ENCODE measurements around the gene MPG.
A peak's percentile ranks its signal among the peaks of the same experiment; 100 is the strongest.

The MPG gene

DNA sequence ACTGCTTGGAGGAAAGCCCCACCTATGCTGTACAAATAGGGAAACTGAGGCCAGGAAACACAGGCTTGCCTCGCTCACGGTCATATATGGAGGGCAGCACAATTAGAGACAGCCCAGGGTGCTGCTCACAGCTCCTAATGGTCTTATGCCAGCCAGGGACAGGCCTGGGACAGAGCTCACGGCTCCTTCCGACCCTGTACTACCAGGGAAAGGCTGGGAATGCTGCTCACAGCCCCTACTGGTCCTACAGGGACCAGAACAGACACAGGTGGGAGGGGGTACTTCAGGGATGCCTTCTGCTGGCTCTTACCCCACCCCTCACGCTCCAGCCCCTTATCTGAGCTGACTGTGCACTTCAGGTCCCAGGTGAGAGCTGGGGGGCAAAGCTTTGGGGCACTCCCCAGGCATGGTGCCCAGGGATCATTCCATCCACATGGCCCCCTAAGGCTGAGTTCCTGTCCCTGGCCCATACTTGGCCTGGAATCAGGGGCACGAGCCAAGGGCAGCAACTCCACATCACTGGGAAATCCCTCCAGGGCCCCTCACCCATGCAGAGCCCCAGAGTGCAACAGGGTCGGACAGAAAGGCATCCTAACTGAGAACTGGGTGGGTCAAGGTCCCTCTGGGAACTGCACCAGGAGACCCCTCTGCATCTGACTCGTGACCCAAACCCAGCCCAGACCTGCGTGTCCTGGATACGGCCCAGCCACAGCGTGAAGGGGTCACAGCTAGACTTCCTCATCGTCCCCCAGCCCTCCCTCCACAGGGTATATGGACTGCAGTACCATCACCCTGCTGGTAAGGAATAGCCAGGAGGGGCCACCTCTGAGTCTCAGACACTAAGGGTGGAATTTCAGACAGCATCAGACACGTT, 11.5 kb upstream of the MPG start:
- DNase-seq = no peak

DNA sequence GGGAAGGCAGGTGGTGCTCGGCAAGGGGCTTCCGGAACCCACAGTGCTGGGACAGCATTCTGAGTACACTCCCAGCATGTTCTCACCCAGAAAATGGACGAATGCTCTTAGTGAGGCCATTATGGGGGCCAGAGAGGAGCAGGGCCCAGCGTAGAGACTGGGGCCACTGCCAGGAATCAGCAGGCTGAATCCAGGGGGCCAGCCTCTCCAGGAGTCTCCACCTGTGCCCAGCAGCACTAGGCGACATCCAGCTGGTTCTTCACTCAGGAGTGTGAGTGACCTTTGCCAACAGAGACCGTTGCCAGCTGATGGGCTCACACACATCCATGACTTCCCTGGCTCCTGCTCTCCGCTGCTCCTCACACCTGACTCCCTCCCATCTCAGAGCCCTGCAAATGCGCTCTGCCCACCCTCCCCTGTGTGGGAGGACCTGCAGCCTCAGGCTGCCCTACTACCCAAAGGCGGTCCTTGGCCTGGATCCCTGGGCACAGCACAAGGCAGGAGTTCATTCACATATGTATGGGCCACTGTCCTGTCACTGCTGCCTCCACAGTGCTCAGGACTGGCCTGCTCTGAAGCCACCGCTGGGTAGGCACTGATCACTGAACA, 10.7 kb upstream of the MPG start:
- peak; percentile 74 for DNase-seq

DNA sequence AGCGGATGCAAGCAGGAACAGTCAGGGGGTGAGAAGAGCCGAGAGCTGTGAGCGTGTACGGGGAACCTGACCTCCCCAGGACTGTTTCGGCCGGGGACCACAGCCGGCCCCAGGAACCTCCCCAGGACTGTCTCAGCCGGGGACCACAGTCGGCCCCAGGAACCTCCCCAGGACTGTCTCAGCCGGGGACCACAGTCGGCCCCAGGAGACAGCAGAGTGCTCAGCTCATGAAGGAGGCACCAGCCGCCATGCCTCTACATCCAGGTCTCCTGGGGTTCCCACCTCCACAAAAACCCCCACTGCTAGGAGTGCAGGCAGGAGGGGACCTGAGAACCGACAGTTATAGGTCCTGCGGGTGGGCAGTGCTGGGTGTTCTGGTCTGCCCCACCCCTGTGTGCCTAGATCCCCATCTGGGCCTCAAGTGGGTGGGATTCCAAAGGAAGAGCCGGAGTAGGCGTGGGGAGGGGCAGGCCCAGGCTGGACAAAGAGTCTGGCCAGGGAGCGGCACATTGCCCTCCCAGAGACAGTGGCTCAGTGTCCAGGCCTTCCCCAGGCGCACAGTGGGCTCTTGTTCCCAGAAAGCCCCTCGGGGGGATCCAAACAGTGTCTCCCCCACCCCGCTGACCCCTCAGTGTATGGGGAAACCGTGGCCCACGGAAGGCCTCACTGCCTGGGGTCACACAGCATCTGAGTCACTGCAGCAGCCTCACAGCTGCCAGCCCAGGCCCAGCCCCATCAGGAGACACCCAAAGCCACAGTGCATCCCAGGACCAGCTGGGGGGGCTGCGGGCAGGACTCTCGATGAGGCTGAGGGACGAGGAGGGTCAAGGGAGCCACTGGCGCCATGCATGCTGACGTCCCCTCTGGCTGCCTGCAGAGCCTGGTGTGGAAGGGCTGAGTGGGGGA, 9.9 kb upstream of the MPG start:
- DNase-seq = no peak

DNA sequence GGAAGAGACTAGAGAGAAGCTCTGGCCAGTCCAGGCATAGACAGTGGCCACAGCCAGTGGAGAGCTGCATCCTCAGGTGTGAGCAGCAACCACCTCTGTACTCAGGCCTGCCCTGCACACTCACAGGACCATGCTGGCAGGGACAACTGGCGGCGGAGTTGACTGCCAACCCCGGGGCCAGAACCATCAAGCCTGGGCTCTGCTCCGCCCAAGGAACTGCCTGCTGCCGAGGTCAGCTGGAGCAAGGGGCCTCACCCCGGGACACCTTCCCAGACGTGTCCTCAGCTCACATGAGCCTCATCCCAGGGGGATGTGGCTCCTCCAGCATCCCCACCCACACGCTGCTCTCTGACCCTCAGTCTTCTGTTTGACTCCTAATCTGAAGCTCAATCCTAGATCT, 8.8 kb upstream of the MPG start:
- DNase-seq = no peak

DNA sequence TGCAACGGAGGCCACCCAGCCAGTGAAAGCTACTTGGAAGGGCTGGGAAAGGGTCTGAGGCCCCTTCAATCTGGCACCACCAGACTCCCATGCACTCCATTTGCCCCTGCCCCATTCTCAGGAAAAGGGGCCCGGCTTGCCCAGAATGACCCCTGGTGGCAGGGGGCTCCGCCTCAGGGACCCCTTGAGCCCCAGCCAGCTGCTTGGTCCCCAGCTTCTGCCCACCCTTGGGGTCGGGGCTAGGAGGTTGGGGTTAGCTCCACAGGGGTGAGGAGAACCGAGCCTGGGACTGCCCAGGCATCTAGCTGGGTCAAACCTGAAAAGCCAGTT, 6.8 kb upstream of the MPG start:
- no peak for DNase-seq

DNA sequence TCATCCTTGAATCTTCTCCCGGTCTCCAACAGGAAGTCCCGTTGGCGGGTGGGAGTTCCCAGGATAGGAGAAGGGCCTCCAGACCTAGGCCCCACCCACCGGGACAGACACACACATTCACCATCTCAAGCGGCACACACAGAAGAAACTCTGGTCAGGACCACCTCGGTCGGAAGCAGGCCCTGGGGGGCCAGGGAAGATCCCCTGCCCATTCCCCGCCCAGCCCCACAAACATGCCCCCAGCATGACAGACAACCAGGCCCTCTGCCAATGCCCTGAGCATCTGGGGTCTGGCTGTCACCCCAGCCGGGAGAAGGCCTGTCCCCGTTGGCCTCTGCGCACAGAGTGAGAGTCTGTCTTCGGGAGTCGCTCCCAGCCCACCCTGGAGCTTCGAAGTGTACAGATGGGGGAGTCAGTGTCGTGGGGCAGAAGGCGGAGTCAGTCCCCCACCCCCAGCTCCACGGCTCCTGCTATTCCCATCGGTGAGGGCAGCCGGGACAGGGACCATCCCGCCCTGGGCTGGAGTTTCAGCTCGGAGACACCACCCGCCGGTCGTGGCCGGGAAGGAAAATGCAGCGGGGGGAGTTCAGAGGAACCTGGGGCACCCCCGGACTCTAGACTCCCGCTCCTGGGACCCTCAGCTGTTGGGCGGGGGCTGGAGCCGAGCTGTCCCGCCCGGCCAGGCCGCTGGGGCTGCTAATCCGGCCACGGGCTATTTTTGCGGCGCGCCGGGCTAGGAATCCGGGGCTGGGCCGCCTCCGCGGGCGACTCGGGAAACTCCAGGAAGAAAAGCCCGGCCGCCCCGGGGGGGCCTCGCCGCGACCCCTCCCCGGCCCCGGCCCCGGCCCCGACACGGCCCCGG, 6.3 kb upstream of the MPG start:
- no peak for DNase-seq

DNA sequence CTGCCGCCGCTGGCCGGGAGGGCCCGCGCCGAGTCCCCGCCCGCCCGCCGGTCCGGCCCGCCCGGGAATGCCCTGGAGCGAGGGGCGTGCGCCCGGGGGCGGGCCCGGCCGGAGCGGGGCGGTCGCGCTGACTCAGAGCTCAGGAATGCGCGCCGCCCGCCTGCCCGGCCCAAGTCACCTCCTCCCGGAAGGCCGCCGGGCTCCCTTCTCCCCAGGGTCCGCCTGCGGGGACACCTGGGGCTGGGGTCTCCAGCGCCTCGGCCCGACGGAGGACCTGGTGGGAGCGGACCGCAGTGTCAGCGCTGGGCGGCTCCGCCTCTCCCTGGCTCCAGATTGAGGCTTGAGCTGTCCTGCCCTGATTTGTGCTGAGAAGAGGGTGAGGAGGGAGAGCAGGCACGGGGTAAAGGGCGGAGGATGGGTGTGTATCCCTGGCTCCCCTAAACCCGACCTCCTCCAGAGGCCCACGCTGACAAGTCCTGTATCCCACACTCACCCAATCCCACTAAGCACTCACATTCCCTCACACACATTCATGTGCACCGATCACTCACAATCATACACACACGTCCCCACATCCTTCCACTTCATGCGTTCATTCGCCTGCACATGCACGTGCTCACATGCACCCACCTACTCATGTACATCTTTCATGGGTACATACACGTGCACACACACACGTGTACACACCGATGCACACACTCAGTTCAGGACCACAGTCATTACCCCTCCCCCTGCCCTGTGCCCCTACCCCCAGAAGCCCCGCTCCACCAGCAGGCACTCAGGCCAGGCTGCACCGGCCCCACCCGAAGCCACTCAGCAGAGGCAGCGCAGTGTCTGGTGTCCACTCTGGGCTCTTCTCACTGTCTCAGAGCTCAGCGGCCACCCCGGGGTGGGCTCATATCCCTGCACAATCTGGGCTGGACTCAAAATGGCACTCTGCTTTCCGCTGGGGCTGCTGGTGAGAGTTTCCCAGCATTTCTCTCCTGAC, 5.2 kb upstream of the MPG start, which contains the start of gene RHBDF1:
Gene RHBDF1 (minus strand): TSS at position 71 of the 988 bp plus-strand sequence. CDS start 7,616 bp downstream, outside the sequence.
- no peak for DNase-seq

DNA sequence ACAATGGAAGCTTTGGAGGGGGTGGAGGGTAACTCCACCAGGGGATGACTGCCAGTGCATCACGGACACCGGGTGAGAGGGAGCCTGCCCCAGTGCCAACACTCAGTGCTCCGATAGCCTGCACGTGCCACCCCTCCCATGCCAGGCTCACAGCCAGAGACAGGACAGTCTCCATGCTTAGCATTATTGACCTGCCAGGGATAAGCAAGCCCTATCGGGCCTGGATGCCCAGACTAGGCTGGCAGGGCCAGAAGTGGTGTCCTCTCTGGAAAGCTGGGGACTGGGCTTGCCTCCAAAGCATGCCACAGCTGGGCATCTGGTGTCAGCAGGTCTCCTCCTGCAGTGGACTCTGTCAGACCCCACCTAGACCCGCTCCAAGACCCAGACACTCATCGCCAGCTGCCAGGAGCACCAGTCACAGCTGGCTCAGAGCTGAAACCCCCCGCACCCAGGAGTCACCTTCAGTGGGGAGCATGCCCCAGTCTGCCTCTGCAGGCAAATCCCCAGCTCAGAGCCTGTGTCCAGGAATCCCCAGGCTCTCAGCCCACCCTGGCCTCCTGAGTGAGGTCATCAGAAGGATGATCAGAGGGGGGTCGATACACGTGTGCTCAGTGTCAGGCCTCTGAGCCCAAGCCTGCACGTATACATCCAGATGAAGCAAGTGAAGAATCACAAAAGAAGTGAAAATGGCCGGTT, 3.8 kb upstream of the MPG start:
- no peak for DNase-seq

DNA sequence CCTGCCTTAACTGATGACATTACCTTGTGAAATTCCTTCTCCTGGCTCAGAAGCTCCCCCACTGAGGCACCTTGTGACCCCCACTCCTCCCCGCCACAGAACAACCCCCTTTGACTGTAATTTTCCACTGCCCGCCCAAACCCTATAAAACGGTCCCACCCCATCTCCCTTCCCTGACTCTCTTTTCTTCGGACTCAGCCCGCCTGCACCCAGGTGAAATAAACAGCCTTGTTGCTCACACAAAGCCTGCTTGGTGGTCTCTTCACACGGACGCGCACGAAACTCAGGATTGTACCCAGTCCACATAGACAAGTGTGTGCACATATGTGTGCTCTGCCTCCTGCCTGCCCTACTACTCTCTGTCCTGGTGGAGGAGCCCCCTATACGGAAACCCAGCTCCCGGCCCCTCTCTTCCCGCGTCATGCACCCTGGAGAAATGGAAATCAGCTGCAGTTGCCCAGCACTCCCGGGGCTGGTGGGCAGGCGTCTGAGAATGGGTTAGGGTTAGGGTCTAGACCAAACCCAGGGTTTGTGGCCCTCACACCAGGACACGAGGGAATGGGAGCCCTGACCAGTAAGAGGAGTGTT, 3.2 kb upstream of the MPG start:
- no peak for DNase-seq

DNA sequence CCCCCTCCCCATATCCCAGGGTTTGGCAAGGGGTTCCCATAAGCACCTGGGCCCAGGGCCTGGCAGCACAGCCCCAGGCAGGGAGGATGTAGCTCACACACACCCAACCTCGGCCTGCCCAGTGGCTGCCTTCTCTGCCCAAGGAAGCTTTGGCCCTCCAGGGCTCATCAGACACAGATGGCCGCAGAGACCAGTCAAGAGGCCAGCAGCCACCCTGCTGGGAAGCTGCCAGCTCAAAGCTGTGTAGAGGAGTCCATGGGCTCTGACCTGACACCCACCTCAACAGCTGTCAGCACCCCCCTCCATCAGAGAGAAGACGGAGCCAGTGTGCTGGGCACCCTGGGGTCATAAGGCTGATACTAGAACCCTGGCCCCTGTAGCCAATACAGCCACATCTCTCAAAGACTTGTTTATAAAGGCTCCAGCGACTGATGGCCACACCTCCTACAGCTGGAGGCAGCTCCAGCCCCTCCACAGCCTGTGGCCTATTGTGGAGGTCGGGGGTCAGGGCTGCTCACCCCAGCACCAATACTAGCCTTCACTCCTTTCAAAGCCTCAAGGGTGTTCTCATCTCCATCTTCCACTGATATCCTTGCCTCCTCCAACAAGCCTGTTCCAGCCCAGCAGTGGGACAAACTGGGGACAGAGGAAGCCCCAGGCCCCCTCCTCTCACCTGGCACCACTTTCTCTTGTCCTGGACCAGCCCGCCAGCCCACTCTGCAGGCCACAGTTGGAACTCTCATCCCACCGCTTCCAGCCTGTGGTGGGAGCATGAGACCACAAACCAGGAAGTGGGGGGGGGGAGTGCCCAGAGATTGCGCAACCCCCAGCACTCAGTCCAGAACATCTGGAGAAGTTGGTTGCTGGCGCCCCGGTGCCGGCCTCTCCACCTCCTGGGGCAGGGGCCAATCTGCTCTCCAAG, 2.2 kb upstream of the MPG start:
- no peak for DNase-seq

DNA sequence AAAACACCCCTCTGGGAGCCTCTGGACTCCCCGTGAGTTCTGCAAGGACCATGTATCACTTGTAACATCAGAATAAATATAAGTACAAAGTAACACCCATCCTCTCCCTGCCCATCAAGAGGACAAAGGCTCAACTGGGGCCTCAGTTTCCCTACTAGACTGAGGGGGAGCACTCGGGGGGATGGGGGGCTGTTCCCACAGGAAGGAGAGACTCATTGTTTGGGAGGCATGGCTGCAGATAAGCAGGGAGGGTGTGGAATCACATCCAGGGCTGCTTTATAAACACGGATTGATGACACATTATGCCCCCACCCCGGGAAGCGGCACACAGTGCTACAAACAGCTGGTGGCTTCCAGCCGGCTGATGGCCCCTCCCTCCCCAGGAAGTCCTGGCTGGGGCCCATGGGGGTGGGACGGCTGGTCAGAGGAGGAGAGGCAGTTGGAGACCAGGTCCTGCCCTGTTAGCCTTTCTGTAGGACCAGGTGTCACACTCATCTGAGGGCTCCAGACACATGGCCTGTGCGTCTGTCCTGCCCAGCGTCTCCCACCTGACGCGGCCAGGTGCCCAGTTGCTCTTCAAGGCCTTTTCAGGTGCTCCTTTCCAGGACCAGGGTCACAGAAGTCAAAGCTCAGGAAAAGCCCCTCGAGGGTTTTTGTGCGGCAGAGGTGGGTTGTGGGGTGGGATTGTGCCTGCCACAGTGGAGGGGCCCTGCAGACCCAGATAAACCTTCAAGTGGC, 1.3 kb upstream of the MPG start:
- DNase-seq = no peak

DNA sequence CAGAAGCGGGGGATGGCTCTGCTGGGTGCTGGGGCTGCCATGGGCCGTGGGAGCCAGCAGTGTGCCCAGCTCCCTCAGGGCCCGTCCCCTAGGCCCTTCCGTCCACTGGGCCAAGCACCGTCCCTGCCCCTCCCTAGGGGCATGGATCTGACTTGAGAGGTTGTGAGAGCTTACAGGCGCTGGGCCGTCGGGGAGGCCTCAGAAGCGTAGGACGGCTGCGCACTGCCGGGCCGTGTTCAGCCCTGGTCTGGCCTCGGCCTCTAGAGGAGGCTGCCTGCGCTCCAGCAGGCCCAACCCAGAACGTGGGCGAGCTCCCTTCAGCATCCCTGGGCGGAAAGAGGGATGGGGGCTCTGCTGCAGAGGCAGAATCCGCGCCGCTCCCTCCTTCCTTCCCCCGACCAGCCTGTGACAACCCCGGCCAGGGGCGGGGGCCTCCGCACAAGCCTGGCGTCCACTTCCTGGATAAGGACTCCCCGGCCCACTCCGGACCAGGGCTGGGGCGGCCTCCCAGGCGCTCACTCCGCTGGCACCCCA, 685 bp upstream of the MPG start:
- no peak for DNase-seq

DNA sequence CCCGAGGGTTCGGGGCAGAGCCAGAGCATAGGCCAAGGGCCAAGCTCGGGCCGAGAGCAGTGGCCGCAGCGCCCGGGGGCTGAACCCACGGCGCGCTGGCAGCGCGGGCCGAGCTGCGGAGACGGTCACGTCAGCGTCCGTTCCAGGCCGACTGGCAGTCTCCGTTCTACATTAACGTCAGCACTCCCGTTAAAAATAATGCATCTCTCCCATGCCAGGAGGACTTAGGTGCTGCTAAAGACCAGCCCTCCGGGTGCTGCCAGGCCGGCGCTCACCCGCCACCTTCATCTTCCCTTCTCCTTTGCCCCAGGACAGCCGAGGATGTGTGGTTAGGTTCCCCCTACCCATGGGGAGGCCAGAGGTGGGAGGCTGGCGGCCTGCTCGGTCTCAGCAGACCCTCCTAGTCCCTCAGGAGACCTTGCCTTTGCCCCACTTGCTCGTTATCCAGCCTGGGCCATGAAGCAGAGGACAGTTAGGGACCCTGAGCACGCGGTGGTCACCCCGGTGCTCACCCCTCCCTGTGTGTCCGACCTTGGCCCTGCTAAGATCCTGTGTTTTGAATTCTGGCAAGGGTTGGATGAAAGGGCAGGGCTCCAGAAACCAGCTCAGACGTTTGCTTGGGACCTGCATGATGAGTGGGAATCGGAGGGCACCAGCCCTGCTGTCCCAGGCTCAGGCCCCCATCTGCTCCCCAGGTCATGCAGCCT, 572 bp downstream of the MPG start:
- DNase-seq = no peak

DNA sequence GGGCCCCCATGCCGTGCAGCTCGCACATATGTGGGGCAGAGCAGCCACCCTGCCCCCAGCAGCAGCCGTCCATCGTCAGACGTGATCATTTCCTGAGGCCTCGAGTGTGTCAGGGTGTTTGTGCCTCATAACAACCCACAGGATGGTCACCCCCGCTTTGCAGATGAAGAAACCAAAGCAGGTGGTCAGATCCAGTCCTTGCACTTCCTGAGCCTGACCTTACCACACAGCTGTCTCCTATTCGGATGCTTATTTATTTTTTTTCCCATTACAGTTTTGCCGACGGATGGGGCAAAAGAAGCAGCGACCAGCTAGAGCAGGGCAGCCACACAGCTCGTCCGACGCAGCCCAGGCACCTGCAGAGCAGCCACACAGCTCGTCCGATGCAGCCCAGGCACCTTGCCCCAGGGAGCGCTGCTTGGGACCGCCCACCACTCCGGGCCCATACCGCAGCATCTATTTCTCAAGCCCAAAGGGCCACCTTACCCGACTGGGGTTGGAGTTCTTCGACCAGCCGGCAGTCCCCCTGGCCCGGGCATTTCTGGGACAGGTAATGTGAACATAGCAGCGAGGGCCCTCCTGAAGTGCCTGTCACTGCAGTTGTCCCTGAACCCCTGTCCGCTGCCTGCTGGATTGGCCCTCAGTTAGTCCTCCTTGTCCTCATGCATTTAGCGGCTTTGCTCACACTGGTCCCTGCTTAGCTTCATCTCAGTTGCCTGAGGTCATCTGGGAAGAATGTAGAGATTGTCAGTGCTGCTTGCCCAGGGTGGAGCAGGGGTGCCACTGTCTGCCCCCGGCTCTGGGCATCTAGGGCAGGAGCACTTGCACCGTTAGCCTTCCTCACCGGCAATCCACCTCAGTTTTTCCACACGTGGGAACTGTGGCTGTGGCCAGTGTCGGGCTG, 1.4 kb downstream of the MPG start:
- DNase-seq = no peak

DNA sequence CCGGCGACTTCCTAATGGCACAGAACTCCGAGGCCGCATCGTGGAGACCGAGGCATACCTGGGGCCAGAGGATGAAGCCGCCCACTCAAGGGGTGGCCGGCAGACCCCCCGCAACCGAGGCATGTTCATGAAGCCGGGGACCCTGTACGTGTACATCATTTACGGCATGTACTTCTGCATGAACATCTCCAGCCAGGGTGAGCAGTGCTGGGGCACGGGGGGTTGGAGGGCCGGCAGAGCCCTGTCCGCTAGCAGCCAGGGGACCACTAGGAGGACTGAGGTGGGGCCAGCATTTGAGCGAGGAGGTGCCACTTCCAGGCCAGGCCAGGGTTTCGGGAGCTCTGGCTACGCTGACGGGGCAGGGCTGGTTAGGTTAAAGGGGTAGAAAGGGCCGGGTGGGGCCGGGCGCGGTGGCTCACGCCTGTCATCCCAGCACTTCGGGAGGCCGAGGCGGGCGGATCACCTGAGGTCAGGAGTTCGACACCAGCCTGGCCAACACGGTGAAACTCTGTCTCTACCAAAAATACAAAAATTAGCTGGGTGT, 5.1 kb downstream of the MPG start:
- DNase-seq = no peak

Data from DMS79 treated with DMSO at 0.1 percent for 48 hours (cell line).